ENCODE results near the gene CXCL16. TPM values are rescaled to one million over a fixed set of nuclear protein-coding genes. Genes with fewer than 3 reads are reported as not detected.
A peak's percentile ranks its signal among the peaks of the same experiment; 100 is the strongest.
"Not testable (repeated sequence)": the region's sequence is repeated elsewhere in the genome, so short reads cannot be mapped to it uniquely, and the experiment has no call there.

Gene CXCL16
- total and polyA plus RNA-seq, 4 donors: 7.5 to 18.8 (median 13.2) TPM

GRCh38 chr17:4704991-4705390 is 34.7 kb downstream of the CXCL16 start:
- WGBS (ENCODE audit: insufficient coverage): 92% methylated on average over 14 of the region's 15 CpGs
- no peaks in the 10 kb centered on the region for H3K9me3 ChIP-seq (ENCODE audit: control insufficient read depth, insufficient read depth, low read length)
- peaks cover 24% of the 10 kb centered on the region for H3K4me1 ChIP-seq (ENCODE audit: control insufficient read depth, insufficient read depth, low read length)
- peak overlapping the region; percentile 79 for H3K4me3 ChIP-seq (ENCODE audit: low read depth, low read length)
- H3K27ac ChIP-seq (ENCODE audit: low read depth, low read length): no peak overlapping the region
- peaks cover 2% of the 10 kb centered on the region for H3K36me3 ChIP-seq (ENCODE audit: control insufficient read depth, insufficient read depth, low read length)
- DNase-seq (ENCODE audit: low read depth in 4 of 6, low spot score in 6 of 6): no peak
- H3K27me3 ChIP-seq (ENCODE audit: control insufficient read depth, insufficient read depth, low read length): no peaks in the 10 kb centered on the region

GRCh38 chr17:4704574-4704907 is 35.2 kb downstream of the CXCL16 start:
- WGBS (ENCODE audit: insufficient coverage): 57% methylated on average over 8 of the region's 14 CpGs
- peaks cover 21% of the 10 kb centered on the region for H3K4me1 ChIP-seq (ENCODE audit: control insufficient read depth, insufficient read depth, low read length)
- peak overlapping the region; percentile 79 for H3K4me3 ChIP-seq (ENCODE audit: low read depth, low read length)
- H3K27ac ChIP-seq (ENCODE audit: low read depth, low read length): peak overlapping the region; percentile 81
- not testable (repeated sequence) for H3K27me3 ChIP-seq (ENCODE audit: control insufficient read depth, insufficient read depth, low read length); H3K36me3 ChIP-seq (ENCODE audit: control insufficient read depth, insufficient read depth, low read length); DNase-seq (ENCODE audit: low read depth in 4 of 6, low spot score in 6 of 6); H3K9me3 ChIP-seq (ENCODE audit: control insufficient read depth, insufficient read depth, low read length)

GRCh38 chr17:4703330-4703691 is 36.4 kb downstream of the CXCL16 start:
- DNase-seq (ENCODE audit: low read depth in 4 of 6, low spot score in 6 of 6): no peak
- H3K27me3 ChIP-seq (ENCODE audit: control insufficient read depth, insufficient read depth, low read length): no peaks in the 10 kb centered on the region
- peak overlapping the region; percentile 79 for H3K4me3 ChIP-seq (ENCODE audit: low read depth, low read length)
- no peak overlapping the region for H3K27ac ChIP-seq (ENCODE audit: low read depth, low read length)
- no peaks in the 10 kb centered on the region for H3K9me3 ChIP-seq (ENCODE audit: control insufficient read depth, insufficient read depth, low read length)
- 3% methylated on average over 9 of the region's 15 CpGs for WGBS (ENCODE audit: insufficient coverage)
- H3K4me1 ChIP-seq (ENCODE audit: control insufficient read depth, insufficient read depth, low read length): peaks cover 15% of the 10 kb centered on the region
- peaks cover 4% of the 10 kb centered on the region for H3K36me3 ChIP-seq (ENCODE audit: control insufficient read depth, insufficient read depth, low read length)

GRCh38 chr17:4701116-4701515 is 38.6 kb downstream of the CXCL16 start:
- Histone ChIP-seq H3K4me3 (ENCODE audit: low read depth, low read length) (no peak overlapping the region), H3K4me1 (ENCODE audit: control insufficient read depth, insufficient read depth, low read length) (peaks cover 15% of the 10 kb centered on the region), H3K9me3 (ENCODE audit: control insufficient read depth, insufficient read depth, low read length) (no peaks in the 10 kb centered on the region), H3K27me3 (ENCODE audit: control insufficient read depth, insufficient read depth, low read length) (no peaks in the 10 kb centered on the region), H3K36me3 (ENCODE audit: control insufficient read depth, insufficient read depth, low read length) (peaks cover 10% of the 10 kb centered on the region), H3K27ac (ENCODE audit: low read depth, low read length) (no peak overlapping the region)
- DNase-seq (ENCODE audit: low read depth in 4 of 6, low spot score in 6 of 6): no peak
- no CpG with 5 or more reads among the region's 1 CpG for WGBS (ENCODE audit: insufficient coverage)

- 82% methylated on average over 5 of the region's 13 CpGs for WGBS (ENCODE audit: insufficient coverage)
- not testable (repeated sequence) for H3K27me3 ChIP-seq (ENCODE audit: control insufficient read depth, insufficient read depth, low read length); H3K4me1 ChIP-seq (ENCODE audit: control insufficient read depth, insufficient read depth, low read length); H3K9me3 ChIP-seq (ENCODE audit: control insufficient read depth, insufficient read depth, low read length); DNase-seq (ENCODE audit: low read depth in 4 of 6, low spot score in 6 of 6); H3K27ac ChIP-seq (ENCODE audit: low read depth, low read length); H3K4me3 ChIP-seq (ENCODE audit: low read depth, low read length)
- H3K36me3 ChIP-seq (ENCODE audit: control insufficient read depth, insufficient read depth, low read length): peaks cover 12% of the 10 kb centered on the region
Measured at GRCh38 chr17:4699401-4700056, 40.2 kb downstream of the CXCL16 start.

- Histone ChIP-seq H3K27me3 (ENCODE audit: control insufficient read depth, insufficient read depth, low read length) (no peaks in the 10 kb centered on the region), H3K9me3 (ENCODE audit: control insufficient read depth, insufficient read depth, low read length) (no peaks in the 10 kb centered on the region), H3K4me3 (ENCODE audit: low read depth, low read length) (no peak overlapping the region), H3K36me3 (ENCODE audit: control insufficient read depth, insufficient read depth, low read length) (peaks cover 16% of the 10 kb centered on the region), H3K27ac (ENCODE audit: low read depth, low read length) (no peak overlapping the region), H3K4me1 (ENCODE audit: control insufficient read depth, insufficient read depth, low read length) (no peaks in the 10 kb centered on the region)
- no peak for DNase-seq (ENCODE audit: low read depth in 4 of 6, low spot score in 6 of 6)
- WGBS (ENCODE audit: insufficient coverage): 91% methylated on average over 6 of the region's 6 CpGs
Measured at GRCh38 chr17:4696437-4696805, 43.3 kb downstream of the CXCL16 start.

GRCh38 chr17:4693416-4693815 is 46.3 kb downstream of the CXCL16 start:
- H3K9me3 ChIP-seq (ENCODE audit: control insufficient read depth, insufficient read depth, low read length): no peaks in the 10 kb centered on the region
- H3K27me3 ChIP-seq (ENCODE audit: control insufficient read depth, insufficient read depth, low read length): no peaks in the 10 kb centered on the region
- H3K4me1 ChIP-seq (ENCODE audit: control insufficient read depth, insufficient read depth, low read length): no peaks in the 10 kb centered on the region
- peaks cover 30% of the 10 kb centered on the region for H3K36me3 ChIP-seq (ENCODE audit: control insufficient read depth, insufficient read depth, low read length)
- no peak overlapping the region for H3K4me3 ChIP-seq (ENCODE audit: low read depth, low read length)
- H3K27ac ChIP-seq (ENCODE audit: low read depth, low read length): no peak overlapping the region
- no peak for DNase-seq (ENCODE audit: low read depth in 4 of 6, low spot score in 6 of 6)
- 81% methylated on average over 6 of the region's 9 CpGs for WGBS (ENCODE audit: insufficient coverage)

GRCh38 chr17:4691686-4692085 is 48.0 kb downstream of the CXCL16 start:
- no peak overlapping the region for H3K4me3 ChIP-seq (ENCODE audit: low read depth, low read length)
- peaks cover 24% of the 10 kb centered on the region for H3K36me3 ChIP-seq (ENCODE audit: control insufficient read depth, insufficient read depth, low read length)
- no peaks in the 10 kb centered on the region for H3K4me1 ChIP-seq (ENCODE audit: control insufficient read depth, insufficient read depth, low read length)
- no peak for DNase-seq (ENCODE audit: low read depth in 4 of 6, low spot score in 6 of 6)
- WGBS (ENCODE audit: insufficient coverage): 25% methylated on average over 2 of the region's 8 CpGs
- no peak overlapping the region for H3K27ac ChIP-seq (ENCODE audit: low read depth, low read length)
- H3K9me3 ChIP-seq (ENCODE audit: control insufficient read depth, insufficient read depth, low read length): no peaks in the 10 kb centered on the region
- H3K27me3 ChIP-seq (ENCODE audit: control insufficient read depth, insufficient read depth, low read length): no peaks in the 10 kb centered on the region

- 100% methylated on average over 1 of the region's 2 CpGs for WGBS (ENCODE audit: insufficient coverage)
- no peaks in the 10 kb centered on the region for H3K9me3 ChIP-seq (ENCODE audit: control insufficient read depth, insufficient read depth, low read length)
- no peak overlapping the region for H3K27ac ChIP-seq (ENCODE audit: low read depth, low read length)
Measured at GRCh38 chr17:4690745-4691144, 49.0 kb downstream of the CXCL16 start.

GRCh38 chr17:4689872-4690271 is 49.9 kb downstream of the CXCL16 start:
- not testable (repeated sequence) for H3K27me3 ChIP-seq (ENCODE audit: control insufficient read depth, insufficient read depth, low read length); H3K9me3 ChIP-seq (ENCODE audit: control insufficient read depth, insufficient read depth, low read length); DNase-seq (ENCODE audit: low read depth in 4 of 6, low spot score in 6 of 6); H3K4me3 ChIP-seq (ENCODE audit: low read depth, low read length); H3K4me1 ChIP-seq (ENCODE audit: control insufficient read depth, insufficient read depth, low read length); H3K27ac ChIP-seq (ENCODE audit: low read depth, low read length)
- WGBS (ENCODE audit: insufficient coverage): 93% methylated on average over 3 of the region's 12 CpGs
- H3K36me3 ChIP-seq (ENCODE audit: control insufficient read depth, insufficient read depth, low read length): peaks cover 39% of the 10 kb centered on the region

More at GRCh38 chr17:4690745-4691144, 49.0 kb downstream of the CXCL16 start:
- Histone ChIP-seq H3K4me1 (ENCODE audit: control insufficient read depth, insufficient read depth, low read length) (no peaks in the 10 kb centered on the region), H3K36me3 (ENCODE audit: control insufficient read depth, insufficient read depth, low read length) (peaks cover 33% of the 10 kb centered on the region), H3K4me3 (ENCODE audit: low read depth, low read length) (no peak overlapping the region), H3K27me3 (ENCODE audit: control insufficient read depth, insufficient read depth, low read length) (no peaks in the 10 kb centered on the region)
- DNase-seq (ENCODE audit: low read depth in 4 of 6, low spot score in 6 of 6): no peak
